Caco-2 (cell line): ENCODE results near the gene EEPD1. TPM values are rescaled to one million over a fixed set of nuclear protein-coding genes. Genes with fewer than 3 reads are reported as not detected.

Source experiments
- BruUV-seq: library from RNA; stranded (reverse); fragments of 400-500 nt; replicated peaks from 2 replicates; lab custom pipeline; 2021; lab: Mats Ljungman, UMichigan
- CTCF ChIA-PET: fragments of 300-600 bp; sonication (Branson Sonifier 250); formaldehyde crosslinking; loops from one replicate; lab custom pipeline; 2022; ENCODE audit warnings: antibody characterized with exemption; lab: Charles Lee
- POLR2A ChIA-PET: fragments of 300-600 bp; sonication (Branson Sonifier 250); formaldehyde crosslinking; loops from one replicate; lab custom pipeline; 2022; ENCODE audit warnings: antibody characterized with exemption; lab: Charles Lee
- DNase-seq, 2 experiments: peaks; one replicate each; pipeline versions ENCODE4 v3.0.0 to v3.0.0-alpha.2; 2020 to 2022
- H3K27me3 ChIP-seq: replicated peaks from 2 replicates; pipeline ENCODE4 v1.6.0; 2011; ENCODE audit warnings: low read length; ENCODE audit not compliant: control insufficient read depth, insufficient read depth
- H3K36me3 ChIP-seq: 2 replicates; pipeline ENCODE4 v1.5.1; 2011; ENCODE audit warnings: low read length; ENCODE audit not compliant: control insufficient read depth, insufficient read depth
- H3K4me1 ChIP-seq: fragments of 250-450 bp; sonication (Bioruptor Pico); 2 replicates; pipeline ENCODE4 v1.5.1; 2020; ENCODE audit warnings: mild to moderate bottlenecking
- H3K4me3 ChIP-seq: 2 replicates; pipeline ENCODE4 v1.5.1; 2011; ENCODE audit warnings: low read depth, mild to moderate bottlenecking, control low read depth, low read length
- H3K9me3 ChIP-seq: fragments of 250-450 bp; sonication (Bioruptor Pico); 2 replicates; pipeline ENCODE4 v1.5.1; 2020; ENCODE audit warnings: mild to moderate bottlenecking, moderate library complexity
- H3K27ac Mint-ChIP-seq: one replicate; pipeline ENCODE4 v1.8.0; 2022; ENCODE audit warnings: mixed read lengths; ENCODE audit not compliant: unreplicated experiment
- H3K27me3 Mint-ChIP-seq: one replicate; pipeline ENCODE4 v1.8.0; 2022; ENCODE audit warnings: mixed read lengths; ENCODE audit not compliant: insufficient read depth, unreplicated experiment
- H3K36me3 Mint-ChIP-seq: one replicate; pipeline ENCODE4 v1.8.0; 2022; ENCODE audit warnings: mild to moderate bottlenecking, mixed read lengths; ENCODE audit not compliant: insufficient read depth, unreplicated experiment
- H3K4me1 Mint-ChIP-seq: one replicate; pipeline ENCODE4 v1.8.0; 2022; ENCODE audit warnings: low read depth, mixed read lengths; ENCODE audit not compliant: unreplicated experiment
- H3K4me3 Mint-ChIP-seq: one replicate; pipeline ENCODE4 v1.8.0; 2022; ENCODE audit warnings: mild to moderate bottlenecking, moderate library complexity, mixed read lengths; ENCODE audit not compliant: unreplicated experiment
- H3K9me3 Mint-ChIP-seq: one replicate; pipeline ENCODE4 v1.8.0; 2022; ENCODE audit warnings: mixed read lengths; ENCODE audit not compliant: unreplicated experiment
- CTCF ChIP-seq, 2 experiments: fragments of 200-600 bp in 1 of 2; IDR thresholded peaks; 1 replicate in 1 of 2; 2 replicates in 1 of 2; pipeline versions ENCODE4 v1.5.1 to v1.8.0; 2011 to 2022; ENCODE audit warnings: antibody characterized with exemption in 1 of 2, control low read depth in 1 of 2, inconsistent platforms in 1 of 2, low read depth in 1 of 2, low read length in 1 of 2, mild to moderate bottlenecking in 1 of 2, moderate library complexity in 1 of 2; ENCODE audit not compliant: insufficient read depth in 1 of 2, severe bottlenecking in 1 of 2, unreplicated experiment in 1 of 2
- intact Hi-C: fragments of 100-400 bp; cut with micrococcal nuclease; formaldehyde crosslinking; loops from one replicate; pipeline ENCODE4 v1.10.0; 2022; ENCODE audit not compliant: unreplicated experiment
- total RNA-seq: library from RNA; stranded (reverse); gene quantifications from 2 replicates; pipeline ENCODE4 v1.2.3, GENCODE V29; 2022

Gene EEPD1
- total RNA-seq, 1 experiment from 2014 or later, result 1.8 TPM

DNA sequence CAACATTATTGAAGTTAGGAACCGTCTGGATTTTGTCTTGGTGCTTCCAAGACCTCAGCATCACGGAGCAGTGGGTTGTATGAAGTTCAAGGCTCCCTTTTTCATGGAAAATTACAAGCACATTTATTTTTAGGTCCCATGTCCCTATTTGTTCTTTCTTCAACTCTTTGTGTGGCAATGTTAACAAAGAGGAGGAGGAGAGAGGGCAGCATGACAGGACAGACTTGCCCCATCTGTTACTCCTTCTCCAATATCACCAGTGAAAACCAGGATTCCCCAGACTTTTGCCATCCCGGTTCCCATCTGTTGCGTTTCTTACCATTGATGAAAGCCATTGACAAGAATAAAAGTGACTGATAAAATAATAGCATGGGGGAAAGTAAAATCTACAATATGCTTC, 28.6 kb downstream of the EEPD1 start:
- Mint-ChIP-seq H3K4me3 (no peak overlapping the region), H3K27ac (no peak overlapping the region), H3K9me3 (no peaks in the 10 kb centered on the region), H3K27me3 (no peaks in the 10 kb centered on the region), H3K4me1 (no peaks in the 10 kb centered on the region), H3K36me3 (no peaks in the 10 kb centered on the region)
- Histone ChIP-seq H3K36me3 (no peaks in the 10 kb centered on the region), H3K9me3 (no peaks in the 10 kb centered on the region), H3K4me1 (no peaks in the 10 kb centered on the region), H3K27me3 (no peaks in the 10 kb centered on the region), H3K4me3 (no peak overlapping the region)
- no TSS peak for BruUV-seq
- no peak for TF ChIP-seq CTCF (IDR thresholded peaks at IDR 0.05; ENCODE audit: insufficient read depth in 1 of 2, low read depth in 1 of 2, low read length in 1 of 2, severe bottlenecking in 1 of 2, unreplicated experiment in 1 of 2)
- intact Hi-C loops, result no loop called here
- DNase-seq, result no peak
- ChIA-PET POLR2A (no interaction called here), CTCF (no interaction called here)

DNA sequence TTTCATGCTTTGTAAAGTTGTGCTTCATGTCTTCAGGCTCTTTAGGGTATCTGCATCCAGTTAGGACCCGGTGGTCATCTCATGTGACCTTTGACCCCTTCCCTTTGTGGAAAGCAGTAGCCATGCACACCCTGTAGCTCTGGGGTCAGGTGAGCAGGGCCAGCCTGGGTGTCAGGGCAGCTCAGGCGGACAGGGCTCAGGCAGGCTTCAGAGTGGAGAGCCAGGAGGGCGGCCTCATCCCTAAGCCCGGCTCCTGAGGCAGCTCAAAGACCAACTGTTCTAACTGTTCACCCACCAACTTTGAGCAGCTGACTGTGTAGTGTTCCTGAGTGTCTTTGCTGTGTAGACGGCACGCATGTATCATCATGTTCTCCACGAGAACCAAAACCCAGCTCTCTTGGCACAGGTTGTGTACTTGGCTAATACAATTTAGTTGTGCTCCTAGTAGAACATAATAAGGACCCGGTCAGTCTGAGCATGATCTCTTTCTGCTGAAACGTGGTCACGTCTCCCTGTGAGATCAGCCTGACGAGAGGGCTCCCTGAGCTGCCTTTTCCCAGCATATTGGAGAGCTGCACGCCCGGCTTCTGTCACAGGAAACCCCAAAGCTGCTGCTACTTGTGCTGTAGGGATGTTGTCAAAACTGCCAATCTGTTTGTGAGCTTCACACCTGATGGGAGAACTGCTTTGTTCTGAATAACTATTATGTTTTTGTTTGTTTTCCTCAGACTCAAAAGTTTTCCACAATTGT, 30.0 kb downstream of the EEPD1 start:
- no peak overlapping the region for H3K4me3 Mint-ChIP-seq
- ChIA-PET CTCF (no interaction called here), POLR2A (no interaction called here)
- H3K27me3 ChIP-seq, result no peaks in the 10 kb centered on the region
- H3K4me1 Mint-ChIP-seq, result no peaks in the 10 kb centered on the region
- TF ChIP-seq CTCF (IDR thresholded peaks at IDR 0.05; ENCODE audit: insufficient read depth in 1 of 2, low read depth in 1 of 2, low read length in 1 of 2, severe bottlenecking in 1 of 2, unreplicated experiment in 1 of 2), result no peak
- no peaks in the 10 kb centered on the region for H3K27me3 Mint-ChIP-seq
- intact Hi-C loops, result no loop called here
- H3K36me3 ChIP-seq, result no peaks in the 10 kb centered on the region
- no peaks in the 10 kb centered on the region for H3K9me3 ChIP-seq
- no TSS peak for BruUV-seq
- H3K36me3 Mint-ChIP-seq, result no peaks in the 10 kb centered on the region
- no peak for DNase-seq
- no peak overlapping the region for H3K4me3 ChIP-seq
- no peak overlapping the region for H3K27ac Mint-ChIP-seq
- H3K9me3 Mint-ChIP-seq, result no peaks in the 10 kb centered on the region
- H3K4me1 ChIP-seq, result no peaks in the 10 kb centered on the region

- Mint-ChIP-seq H3K36me3 (no peaks in the 10 kb centered on the region), H3K9me3 (no peaks in the 10 kb centered on the region), H3K27ac (no peak overlapping the region), H3K27me3 (no peaks in the 10 kb centered on the region), H3K4me3 (no peak overlapping the region), H3K4me1 (no peaks in the 10 kb centered on the region)
- ChIA-PET POLR2A (no interaction called here), CTCF (no interaction called here)
- Histone ChIP-seq H3K9me3 (no peaks in the 10 kb centered on the region), H3K36me3 (no peaks in the 10 kb centered on the region), H3K4me3 (no peak overlapping the region), H3K4me1 (no peaks in the 10 kb centered on the region), H3K27me3 (no peaks in the 10 kb centered on the region)
- no peak for TF ChIP-seq CTCF (IDR thresholded peaks at IDR 0.05; ENCODE audit: insufficient read depth in 1 of 2, low read depth in 1 of 2, low read length in 1 of 2, severe bottlenecking in 1 of 2, unreplicated experiment in 1 of 2)
- BruUV-seq, result no TSS peak
- no peak for DNase-seq
- intact Hi-C loops, result no loop called here
Observed at GRCh38 chr7:36185092-36185491, 32.0 kb downstream of the EEPD1 start.
